HCT116 (cell line): ENCODE measurements around the gene SEMA6A. TPM values are rescaled to one million over a fixed set of nuclear protein-coding genes. Genes with fewer than 3 reads are reported as not detected.

Source experiments
- ATAC-seq: fragments of 200-7000 bp; cut with Tn5 transposase; 2 replicates; pipeline ENCODE4 v1.9.1; 2020; ENCODE audit warnings: mild to moderate bottlenecking, moderate library complexity
- BruUV-seq: library from RNA; stranded (reverse); fragments of 400-500 nt; replicated peaks from 2 replicates; lab custom pipeline; 2021; lab: Mats Ljungman, UMichigan
- CTCF ChIA-PET: fragments of 300-600 bp; sonication (Branson Sonifier 250); formaldehyde crosslinking; loops from one replicate; lab custom pipeline; 2021; ENCODE audit warnings: antibody characterized with exemption; lab: Charles Lee
- POLR2A ChIA-PET: fragments of 300-600, 350-600 bp; sonication (Branson Sonifier 250); formaldehyde crosslinking; loops from one replicate; lab custom pipeline; 2021; ENCODE audit warnings: antibody characterized with exemption; lab: Charles Lee
- RAD21 ChIA-PET, 2 experiments: fragments of 300-600 bp; sonication (Branson Sonifier 250); formaldehyde crosslinking; loops; one replicate each; lab custom pipeline; 2023; ENCODE audit warnings: low total read pairs in 2 of 2; ENCODE audit not compliant: uncharacterized antibody in 2 of 2, unreplicated experiment in 2 of 2, low non-redundant PET in 1 of 2; lab: Charles Lee
- DNase-seq: peaks from one replicate; pipeline ENCODE4 v3.0.0-alpha.2; 2010; ENCODE audit warnings: low read depth, low spot score
- H2AFZ ChIP-seq: fragments of 200-600 bp; shearing (Covaris generic), sonication (generic); 2 replicates; pipeline ENCODE4 v1.6.1; 2017; ENCODE audit warnings: low read depth, mixed run types, mixed read lengths, antibody characterized with exemption, low read length; ENCODE audit not compliant: poor library complexity, severe bottlenecking
- H3K27ac ChIP-seq: 2 replicates; pipeline ENCODE4 v1.5.1; 2012; ENCODE audit warnings: low read depth, low read length
- H3K27me3 ChIP-seq: fragments of 200-600 bp; sonication (generic); 2 replicates; pipeline ENCODE4 v1.6.1; 2016; ENCODE audit warnings: mixed run types, low read length, mixed read lengths; ENCODE audit not compliant: insufficient read depth
- H3K36me3 ChIP-seq, 2 experiments: fragments of 200-500 bp in 1 of 2; fragments of 200-600 bp in 1 of 2; sonication (Bioruptor generic) in 1 of 2; sonication (generic) in 1 of 2; 2 replicates each; pipeline versions ENCODE4 v1.5.1 to v1.6.1; 2014 to 2016; ENCODE audit warnings: low read length in 2 of 2, inconsistent platforms in 1 of 2, mixed read lengths in 1 of 2, mixed run types in 1 of 2; ENCODE audit not compliant: insufficient read depth in 2 of 2, control insufficient read depth in 1 of 2
- H3K4me1 ChIP-seq, 2 experiments: fragments of 200-600 bp in 1 of 2; sonication (generic) in 1 of 2; 2 replicates each; pipeline versions ENCODE4 v1.5.1 to v1.6.1; 2012 to 2017; ENCODE audit warnings: low read length in 2 of 2, inconsistent platforms in 1 of 2, mild to moderate bottlenecking in 1 of 2, mixed read lengths in 1 of 2, mixed run types in 1 of 2, moderate library complexity in 1 of 2; ENCODE audit not compliant: insufficient read depth in 2 of 2, control insufficient read depth in 1 of 2
- H3K4me2 ChIP-seq: fragments of 200-600 bp; sonication (generic); 2 replicates; pipeline ENCODE4 v1.6.1; 2017; ENCODE audit warnings: mixed run types, low read length, mixed read lengths
- H3K4me3 ChIP-seq, 2 experiments: fragments of 200-600 bp in 1 of 2; sonication (generic) in 1 of 2; replicated peaks in 1 of 2; 2 replicates each; pipeline ENCODE4 v1.5.1; 2011 to 2016; ENCODE audit warnings: low read length in 2 of 2, control low read depth in 1 of 2, low read depth in 1 of 2, mild to moderate bottlenecking in 1 of 2, mixed read lengths in 1 of 2, mixed run types in 1 of 2
- H3K79me2 ChIP-seq: fragments of 200-600 bp; sonication (generic); 2 replicates; pipeline ENCODE4 v1.6.1; 2017; ENCODE audit warnings: mild to moderate bottlenecking, mixed run types, low read length, moderate library complexity, mixed read lengths; ENCODE audit not compliant: insufficient read depth
- H3K9ac ChIP-seq: fragments of 200-600 bp; sonication (generic); 2 replicates; pipeline ENCODE4 v1.6.1; 2016; ENCODE audit warnings: low read length, mixed read lengths
- H3K9me2 ChIP-seq: fragments of 200-600 bp; sonication (generic), shearing (Covaris generic); 2 replicates; pipeline ENCODE4 v1.6.1; 2017; ENCODE audit warnings: mixed run types, mild to moderate bottlenecking, moderate library complexity; ENCODE audit not compliant: insufficient read depth
- H3K9me3 ChIP-seq, 2 experiments: fragments of 200-500 bp in 1 of 2; fragments of 200-600 bp in 1 of 2; sonication (Bioruptor generic) in 1 of 2; sonication (generic) in 1 of 2; 2 replicates each; pipeline ENCODE4 v1.6.1; 2014 to 2017; ENCODE audit warnings: low read length in 2 of 2, mixed read lengths in 2 of 2, inconsistent platforms in 1 of 2, low read depth in 1 of 2, mild to moderate bottlenecking in 1 of 2, mixed run types in 1 of 2, moderate library complexity in 1 of 2; ENCODE audit not compliant: control insufficient read depth in 1 of 2, insufficient read depth in 1 of 2
- H4K20me1 ChIP-seq: fragments of 200-600 bp; sonication (generic), shearing (Covaris generic); 2 replicates; pipeline ENCODE4 v1.6.1; 2017; ENCODE audit warnings: mixed run types, mild to moderate bottlenecking, moderate library complexity; ENCODE audit not compliant: insufficient read depth
- CBX3 ChIP-seq: IDR thresholded peaks from 2 replicates; pipeline ENCODE4 v1.6.1; 2012; ENCODE audit warnings: low read depth
- EGR1 ChIP-seq: IDR thresholded peaks from 2 replicates; pipeline ENCODE4 v1.6.1; 2012; ENCODE audit warnings: low read depth
- JUND ChIP-seq: IDR thresholded peaks from 2 replicates; pipeline ENCODE4 v1.6.1; 2012
- REST ChIP-seq: IDR thresholded peaks from 2 replicates; pipeline ENCODE4 v1.6.1; 2012; ENCODE audit warnings: low read depth
- SIN3A ChIP-seq: IDR thresholded peaks from 2 replicates; pipeline ENCODE4 v1.6.1; 2012; ENCODE audit warnings: low read depth
- SRF ChIP-seq: IDR thresholded peaks from 2 replicates; pipeline ENCODE4 v1.6.1; 2012; ENCODE audit warnings: low read depth
- intact Hi-C: fragments of 100-400 bp; cut with micrococcal nuclease; formaldehyde crosslinking; loops from 2 replicates; pipeline ENCODE4 v1.10.0; 2022
- total RNA-seq: library from RNA; stranded (reverse); gene quantifications from one replicate; pipeline ENCODE4 v1.2.1, GENCODE V29; 2021; ENCODE audit not compliant: unreplicated experiment

Gene SEMA6A
- total RNA-seq, 1 experiment from 2014 or later, result 6.7 TPM

DNA sequence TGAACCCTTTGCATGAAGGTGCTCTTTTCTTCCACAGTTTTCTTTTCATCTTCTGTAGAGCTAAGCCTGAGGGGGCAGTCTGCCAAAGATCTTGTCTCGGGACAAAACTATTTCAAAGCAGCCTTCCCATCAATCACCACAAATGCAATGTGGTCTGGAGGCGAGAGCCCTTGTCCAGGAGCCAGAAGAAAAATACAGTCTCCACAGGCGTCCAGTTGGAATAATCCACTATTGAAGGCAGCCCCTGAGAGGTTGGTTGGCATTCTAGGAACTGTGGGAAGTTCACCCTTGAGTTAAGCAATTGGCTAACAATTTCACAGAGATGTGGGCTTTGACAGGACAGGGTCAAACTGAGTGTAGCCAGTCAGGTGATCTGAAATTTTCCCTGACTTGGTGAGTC is 72.0 kb downstream of the SEMA6A start:
- no peak for TF ChIP-seq SIN3A
- H3K36me3 ChIP-seq, result no peaks in the 10 kb centered on the region
- H3K9me3 ChIP-seq, result no peaks in the 10 kb centered on the region
- BruUV-seq, result no TSS peak
- H3K79me2 ChIP-seq, result no peaks in the 10 kb centered on the region
- DNase-seq (no peak), ATAC-seq (no peak)
- H3K4me1 ChIP-seq, result peaks cover 0 to 12% of the 10 kb centered on the region in 2 experiments; a peak in 1 of 4 replicates
- ChIA-PET CTCF (no interaction called here), RAD21 (no interaction called here), POLR2A (no interaction called here)
- no peaks in the 10 kb centered on the region for H4K20me1 ChIP-seq
- H3K4me2 ChIP-seq, result no peak overlapping the region
- no peaks in the 10 kb centered on the region for H3K27me3 ChIP-seq
- no peak overlapping the region for H3K4me3 ChIP-seq
- H3K9ac ChIP-seq, result no peak overlapping the region
- H3K27ac ChIP-seq, result no peak overlapping the region
- intact Hi-C loops, result loop anchor here (10.0 kb wide), 1 partner anchor 62 kb away; no protein-coding TSS in a partner anchor
- H2AFZ ChIP-seq, result no peak overlapping the region
- H3K9me2 ChIP-seq, result no peaks in the 10 kb centered on the region

- ChIA-PET POLR2A (no interaction called here), CTCF (no interaction called here), RAD21 (no interaction called here)
- no peak overlapping the region for H3K27ac ChIP-seq
- H3K9ac ChIP-seq, result no peak overlapping the region
- no peak for TF ChIP-seq EGR1
- TF ChIP-seq SRF, result no peak
- no peak for TF ChIP-seq REST
- no peak for TF ChIP-seq CBX3
- no peak for TF ChIP-seq JUND
- TF ChIP-seq SIN3A, result no peak
- H3K9me2 ChIP-seq, result no peaks in the 10 kb centered on the region
- no peak overlapping the region for H3K4me2 ChIP-seq
- no peaks in the 10 kb centered on the region for H3K79me2 ChIP-seq
- H3K27me3 ChIP-seq, result no peaks in the 10 kb centered on the region
- no peak for DNase-seq
- H3K36me3 ChIP-seq, result no peaks in the 10 kb centered on the region
- H3K4me1 ChIP-seq, result peaks cover 0 to 12% of the 10 kb centered on the region in 2 experiments; a peak in 1 of 4 replicates
- ATAC-seq, result no peak
- no peak overlapping the region for H2AFZ ChIP-seq
- no peak overlapping the region for H3K4me3 ChIP-seq
- no TSS peak for BruUV-seq
- no peaks in the 10 kb centered on the region for H3K9me3 ChIP-seq
- no peaks in the 10 kb centered on the region for H4K20me1 ChIP-seq
- intact Hi-C loops, result loop anchor here (10.0 kb wide), 1 partner anchor 63 kb away; no protein-coding TSS in a partner anchor
These were observed 72.5 kb downstream of the SEMA6A start for GRCh38 chr5:116502138-116502537.
